ENCODE results near the gene AOX1. TPM values are rescaled to one million over a fixed set of nuclear protein-coding genes. Genes with fewer than 3 reads are reported as not detected.

Gene AOX1
- total and polyA plus RNA-seq, 9 of the 15 experiments (the other 6 are each of a cell fraction or from before 2014, with no cell fraction given) = 0.10 to 0.55 (median 0.20) TPM; not detected in 6

DNA sequence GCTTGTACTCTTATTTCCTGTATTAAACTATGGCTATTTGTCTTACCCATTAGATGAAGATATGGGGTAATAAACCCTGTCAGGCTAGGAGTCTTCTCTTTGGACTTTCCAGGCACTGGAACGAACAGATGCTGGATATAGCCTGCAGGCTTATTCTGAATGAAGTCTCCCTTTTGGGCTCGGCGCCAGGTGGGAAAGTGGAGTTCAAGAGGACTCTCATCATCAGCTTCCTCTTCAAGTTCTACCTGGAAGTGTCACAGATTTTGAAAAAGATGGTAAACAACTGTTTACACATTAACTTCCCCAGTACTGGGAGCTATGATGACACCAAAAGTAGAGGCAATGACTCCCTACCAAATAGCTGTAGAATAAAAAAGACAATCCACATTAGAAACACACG lies 27.9 kb downstream of the AOX1 start:
- CTCF ChIA-PET (ENCODE audit: low intra/inter-chr PET ratio) = no interaction called here

More for the DNA sequence above, 27.9 kb downstream of the AOX1 start:
- Histone ChIP-seq H4K20me1 (replicated peaks; ENCODE audit: control insufficient read depth, insufficient read depth, low read length) (no peaks in the 10 kb centered on the region), H3K9ac (ENCODE audit: insufficient read depth in 1 of 2, low read depth in 2 of 2, low read length in 2 of 2) (no peak overlapping the region), H3K9me1 (ENCODE audit: control insufficient read depth, insufficient read depth, low read length) (no peaks in the 10 kb centered on the region), H2AFZ (ENCODE audit: low read depth, low read length) (no peak overlapping the region), H3K4me3 (no peak overlapping the region), H3K9me3 (replicated peaks; ENCODE audit: control insufficient read depth, insufficient read depth, low read depth, low read length) (no peaks in the 10 kb centered on the region), H3K36me3 (ENCODE audit: control insufficient read depth, insufficient read depth, low read length) (no peaks in the 10 kb centered on the region), H3K27ac (ENCODE audit: extremely low read depth, low read depth, low read length) (no peak overlapping the region), H3K4me1 (replicated peaks in 1 of 2; ENCODE audit: control insufficient read depth in 2 of 2, insufficient read depth in 2 of 2, low read length in 2 of 2) (peaks cover 0 to 5% of the 10 kb centered on the region in 2 experiments; a peak in 3 of 5 replicates), H3K27me3 (ENCODE audit: control insufficient read depth in 2 of 2, insufficient read depth in 2 of 2, low read length in 2 of 2) (peaks cover 0 to 12% of the 10 kb centered on the region in 2 experiments; a peak in 2 of 5 replicates), H3K79me2 (ENCODE audit: control insufficient read depth, insufficient read depth, low read length) (no peaks in the 10 kb centered on the region), H3K4me2 (ENCODE audit: insufficient read depth, low read length) (no peak overlapping the region)
- no peak for ATAC-seq
- 3% methylated on average over 4 of the region's 4 CpGs for WGBS (ENCODE audit: insufficient coverage, low coverage, missing lambda C conversion rate)
- FAIRE-seq = no peak
- TF ChIP-seq FOXK2 (conservative IDR thresholded peaks at IDR 0.05 in 1 of 2, IDR thresholded peaks at IDR 0.05 in 1 of 2; ENCODE audit: low read depth in 2 of 2) (no peak), ESRRA (IDR thresholded peaks at IDR 0.05; ENCODE audit: borderline replicate concordance, low read depth) (no peak), ZNF175 (CRISPR knock-in tag; IDR thresholded peaks at IDR 0.05; ENCODE audit: low read depth) (no peak), SP2 (IDR thresholded peaks at IDR 0.05; ENCODE audit: extremely low read depth, low read depth, low read length, poor library complexity, severe bottlenecking) (no peak), KLF6 (CRISPR knock-in tag; IDR thresholded peaks at IDR 0.05; ENCODE audit: borderline replicate concordance) (no peak), MYNN (IDR thresholded peaks at IDR 0.05) (no peak), MYNN (CRISPR knock-in tag; IDR thresholded peaks at IDR 0.05) (no peak), ZNF324 (CRISPR knock-in tag; IDR thresholded peaks at IDR 0.05) (no peak), CBX2 (IDR thresholded peaks at IDR 0.05; ENCODE audit: insufficient read depth, low read length, poor library complexity, severe bottlenecking) (no peak), NFRKB (IDR thresholded peaks at IDR 0.05; ENCODE audit: low read depth) (no peak), PML (IDR thresholded peaks at IDR 0.05; ENCODE audit: low read length) (no peak), STAT5A (IDR thresholded peaks at IDR 0.05; ENCODE audit: borderline replicate concordance, low read length) (no peak), KAT8 (IDR thresholded peaks at IDR 0.05; ENCODE audit: low read depth) (no peak), KLF16 (IDR thresholded peaks at IDR 0.05) (no peak), TFAM (CRISPR knock-in tag; conservative IDR thresholded peaks at IDR 0.05) (no peak), CXXC5 (CRISPR knock-in tag; IDR thresholded peaks at IDR 0.05) (no peak), ZNF124 (CRISPR knock-in tag; IDR thresholded peaks at IDR 0.05) (no peak), ETV5 (CRISPR knock-in tag; IDR thresholded peaks at IDR 0.05; ENCODE audit: low read depth) (no peak)
- TF ChIP-seq, protein P1, sequence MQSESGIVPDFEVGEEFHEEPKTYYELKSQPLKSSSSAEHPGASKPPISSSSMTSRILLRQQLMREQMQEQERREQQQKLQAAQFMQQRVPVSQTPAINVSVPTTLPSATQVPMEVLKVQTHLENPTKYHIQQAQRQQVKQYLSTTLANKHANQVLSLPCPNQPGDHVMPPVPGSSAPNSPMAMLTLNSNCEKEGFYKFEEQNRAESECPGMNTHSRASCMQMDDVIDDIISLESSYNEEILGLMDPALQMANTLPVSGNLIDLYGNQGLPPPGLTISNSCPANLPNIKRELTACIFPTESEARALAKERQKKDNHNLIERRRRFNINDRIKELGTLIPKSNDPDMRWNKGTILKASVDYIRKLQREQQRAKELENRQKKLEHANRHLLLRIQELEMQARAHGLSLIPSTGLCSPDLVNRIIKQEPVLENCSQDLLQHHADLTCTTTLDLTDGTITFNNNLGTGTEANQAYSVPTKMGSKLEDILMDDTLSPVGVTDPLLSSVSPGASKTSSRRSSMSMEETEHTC (IDR thresholded peaks at IDR 0.05) = no peak
- TF ChIP-seq, protein P2, sequence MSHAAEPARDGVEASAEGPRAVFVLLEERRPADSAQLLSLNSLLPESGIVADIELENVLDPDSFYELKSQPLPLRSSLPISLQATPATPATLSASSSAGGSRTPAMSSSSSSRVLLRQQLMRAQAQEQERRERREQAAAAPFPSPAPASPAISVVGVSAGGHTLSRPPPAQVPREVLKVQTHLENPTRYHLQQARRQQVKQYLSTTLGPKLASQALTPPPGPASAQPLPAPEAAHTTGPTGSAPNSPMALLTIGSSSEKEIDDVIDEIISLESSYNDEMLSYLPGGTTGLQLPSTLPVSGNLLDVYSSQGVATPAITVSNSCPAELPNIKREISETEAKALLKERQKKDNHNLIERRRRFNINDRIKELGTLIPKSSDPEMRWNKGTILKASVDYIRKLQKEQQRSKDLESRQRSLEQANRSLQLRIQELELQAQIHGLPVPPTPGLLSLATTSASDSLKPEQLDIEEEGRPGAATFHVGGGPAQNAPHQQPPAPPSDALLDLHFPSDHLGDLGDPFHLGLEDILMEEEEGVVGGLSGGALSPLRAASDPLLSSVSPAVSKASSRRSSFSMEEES (CRISPR knock-in tag; IDR thresholded peaks at IDR 0.05) = no peak
- TF ChIP-seq, protein P3, sequence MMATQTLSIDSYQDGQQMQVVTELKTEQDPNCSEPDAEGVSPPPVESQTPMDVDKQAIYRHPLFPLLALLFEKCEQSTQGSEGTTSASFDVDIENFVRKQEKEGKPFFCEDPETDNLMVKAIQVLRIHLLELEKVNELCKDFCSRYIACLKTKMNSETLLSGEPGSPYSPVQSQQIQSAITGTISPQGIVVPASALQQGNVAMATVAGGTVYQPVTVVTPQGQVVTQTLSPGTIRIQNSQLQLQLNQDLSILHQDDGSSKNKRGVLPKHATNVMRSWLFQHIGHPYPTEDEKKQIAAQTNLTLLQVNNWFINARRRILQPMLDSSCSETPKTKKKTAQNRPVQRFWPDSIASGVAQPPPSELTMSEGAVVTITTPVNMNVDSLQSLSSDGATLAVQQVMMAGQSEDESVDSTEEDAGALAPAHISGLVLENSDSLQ (IDR thresholded peaks at IDR 0.05) = no peak
- no peak for DNase-seq (ENCODE audit: extremely low read depth in 1 of 4, low spot score in 3 of 4)
- intact Hi-C loops (cut with micrococcal nuclease) = loop anchor here (10.0 kb wide), 1 partner anchor 129 kb away; no protein-coding TSS in a partner anchor
- BruUV-seq (replicated peaks) = no TSS peak
- POLR2A ChIA-PET = no interaction called here
- in situ Hi-C loops (cut with MboI) = no loop called here

All from K562 (cell line).